Fibroblast of mammary gland (primary cell): ENCODE data around the gene SNX1.

ENCODE experiments used
- DNase-seq: peaks from one replicate; pipeline ENCODE4 v3.0.0-alpha.2; 2010; ENCODE audit warnings: low read depth
- H3K4me3 ChIP-seq: 2 replicates; pipeline ENCODE4 v1.5.1; 2011; ENCODE audit warnings: low read depth, mild to moderate bottlenecking, low read length, moderate library complexity; ENCODE audit not compliant: control insufficient read depth
- CTCF ChIP-seq: conservative IDR thresholded peaks from 2 replicates; pipeline ENCODE4 v1.5.1; 2011; ENCODE audit warnings: low read depth, low read length, inconsistent platforms; ENCODE audit not compliant: control insufficient read depth, insufficient read depth

Gene SNX1

GRCh38 chr15:64130159-64130558 lies 34.4 kb downstream of the SNX1 start:
- no peak for TF ChIP-seq CTCF
- DNase-seq: no peak

GRCh38 chr15:64131547-64131946 lies 35.8 kb downstream of the SNX1 start:
- H3K4me3 ChIP-seq: no peak overlapping the region
- no peak for DNase-seq
- TF ChIP-seq CTCF: no peak

More at GRCh38 chr15:64130159-64130558, 34.4 kb downstream of the SNX1 start:
- H3K4me3 ChIP-seq: no peak overlapping the region

- no peak for DNase-seq
- no peak for TF ChIP-seq CTCF
- H3K4me3 ChIP-seq: no peak overlapping the region
Measured at GRCh38 chr15:64132217-64132616, 36.4 kb downstream of the SNX1 start.

- TF ChIP-seq CTCF: no peak
- no peak overlapping the region for H3K4me3 ChIP-seq
- DNase-seq: no peak
Measured at GRCh38 chr15:64133623-64134344, 38.0 kb downstream of the SNX1 start.

GRCh38 chr15:64134345-64134829 lies 38.6 kb downstream of the SNX1 start:
- DNase-seq: peak; percentile 39
- no peak for TF ChIP-seq CTCF
- no peak overlapping the region for H3K4me3 ChIP-seq

GRCh38 chr15:64136347-64136746 lies 40.6 kb downstream of the SNX1 start:
- H3K4me3 ChIP-seq: no peak overlapping the region
- no peak for TF ChIP-seq CTCF
- no peak for DNase-seq
